ENCODE measurements around the gene RBM20.
A peak's percentile ranks its signal among the peaks of the same experiment; 100 is the strongest.

The RBM20 gene

DNA sequence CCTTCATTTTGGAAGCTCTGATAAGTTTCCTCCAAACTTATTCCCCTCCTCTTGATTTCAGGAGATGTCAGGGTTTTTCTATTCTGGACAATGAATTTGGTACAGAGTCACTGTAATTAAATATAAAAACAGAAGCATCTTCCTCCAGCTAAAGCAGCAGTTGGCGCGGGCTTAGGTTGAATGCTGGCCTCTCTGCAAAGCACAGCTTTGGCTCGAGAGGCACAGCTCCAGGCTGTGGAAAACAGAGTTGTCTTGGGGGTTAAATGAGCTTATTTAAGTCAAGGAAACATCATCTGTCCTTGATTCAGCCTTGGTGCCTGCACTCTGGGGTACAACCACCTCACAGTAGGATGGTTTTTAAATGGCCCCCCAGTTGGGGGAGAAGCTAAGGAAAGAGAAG, 192.6 kb downstream of the RBM20 start:
- no peak for DNase-seq (ENCODE audit: low read depth)

DNA sequence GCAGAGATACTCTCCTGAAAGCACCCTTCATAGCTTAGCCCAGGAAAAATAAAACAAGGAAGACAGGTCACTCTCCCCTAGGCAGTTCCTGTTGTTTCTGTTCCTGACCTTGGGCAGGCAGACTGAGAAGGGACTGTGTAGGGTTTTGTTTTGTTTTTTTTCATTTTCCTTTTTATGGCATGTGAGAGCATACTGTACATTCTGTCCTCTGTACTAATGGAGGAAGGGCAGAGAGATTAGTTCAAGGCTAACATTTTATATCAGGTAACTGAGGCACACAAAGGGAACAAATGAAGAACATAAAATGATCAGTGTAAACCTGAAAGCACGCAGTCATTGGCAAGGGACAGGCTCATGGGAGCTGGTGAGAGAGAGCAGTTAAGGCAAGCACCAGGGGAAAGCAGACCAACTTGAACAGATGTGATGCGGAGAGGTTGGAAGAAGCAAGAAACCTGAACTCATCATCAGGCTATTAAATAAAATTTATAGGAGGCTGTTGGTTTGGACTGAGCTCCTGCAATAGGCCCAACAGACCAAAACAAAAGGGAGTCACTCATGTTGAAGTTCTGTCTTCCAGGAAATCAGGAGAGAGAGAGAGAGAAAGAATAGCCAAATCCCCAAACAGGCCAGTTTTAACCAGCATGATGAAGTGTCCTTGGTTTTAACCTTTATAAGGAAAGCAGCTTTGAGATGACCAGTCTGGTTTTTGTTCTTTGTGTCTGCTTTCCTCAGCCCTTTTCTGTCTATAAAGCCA, 193.5 kb downstream of the RBM20 start:
- no peak for DNase-seq (ENCODE audit: low read depth)

DNA sequence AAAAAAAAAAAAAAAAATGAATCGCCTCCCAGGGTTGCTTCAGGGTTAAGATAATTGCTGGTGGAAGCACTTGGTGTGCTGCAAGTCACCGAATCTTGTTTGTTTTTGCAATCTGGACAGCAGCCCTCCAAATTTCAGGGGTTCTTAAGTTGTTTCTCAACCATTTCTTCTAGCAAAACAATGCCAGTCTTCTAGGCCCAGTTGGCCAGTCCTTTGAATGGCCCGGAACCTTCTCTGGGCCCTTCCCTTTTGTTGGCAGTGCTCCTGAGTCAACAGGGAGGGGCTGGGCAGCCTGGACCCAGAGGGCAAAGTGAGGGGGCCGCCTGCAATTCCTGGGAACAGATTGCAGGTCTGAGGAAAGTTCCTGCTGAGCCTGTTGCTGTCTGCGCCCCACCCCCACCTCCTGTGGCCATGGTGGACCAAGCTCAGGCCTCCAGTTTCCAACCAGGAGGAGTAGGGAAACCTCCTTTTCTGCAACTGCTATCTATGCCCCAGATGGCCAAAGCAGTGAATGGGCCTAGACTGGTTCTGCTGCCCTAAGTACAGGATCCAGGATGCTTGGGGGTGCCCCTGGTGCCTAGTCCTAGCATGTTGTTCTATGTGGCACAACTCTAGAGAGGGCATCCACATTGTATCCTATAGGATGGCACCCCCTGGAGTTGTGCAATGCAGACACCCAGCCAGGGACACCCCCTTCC, 196.2 kb downstream of the RBM20 start:
- no peak for DNase-seq (ENCODE audit: low read depth)

GRCh38 chr10:110840923-110841428, 196.8 kb downstream of the RBM20 start:
- DNase-seq (ENCODE audit: low read depth), result no peak

DNA sequence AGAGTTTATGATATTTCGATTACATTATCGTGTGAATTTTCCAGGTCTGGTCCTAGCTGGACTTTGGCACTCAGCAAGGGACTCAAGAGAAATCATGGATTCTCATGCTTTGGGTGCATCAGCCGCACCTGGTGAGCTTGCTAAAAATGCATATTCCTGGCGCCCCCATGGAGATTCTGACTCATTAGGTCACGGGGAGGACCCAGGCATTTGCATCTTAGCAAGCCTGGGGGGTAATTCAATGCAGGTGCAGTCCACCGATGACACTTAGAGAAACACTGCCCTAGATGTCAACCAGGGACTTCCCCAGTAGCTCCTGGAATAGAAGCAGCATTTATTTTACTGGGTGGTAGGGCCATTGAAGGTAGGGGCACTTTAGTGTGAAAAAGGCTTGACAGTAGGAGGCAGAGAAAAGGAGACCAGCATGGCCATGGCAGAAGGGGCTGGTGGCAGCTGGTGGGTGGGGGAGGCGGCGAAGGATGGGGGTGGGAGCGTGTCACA, 197.7 kb downstream of the RBM20 start:
- no peak for DNase-seq (ENCODE audit: low read depth)

GRCh38 chr10:110842326-110842904, 198.3 kb downstream of the RBM20 start:
- no peak for DNase-seq (ENCODE audit: low read depth)

DNA sequence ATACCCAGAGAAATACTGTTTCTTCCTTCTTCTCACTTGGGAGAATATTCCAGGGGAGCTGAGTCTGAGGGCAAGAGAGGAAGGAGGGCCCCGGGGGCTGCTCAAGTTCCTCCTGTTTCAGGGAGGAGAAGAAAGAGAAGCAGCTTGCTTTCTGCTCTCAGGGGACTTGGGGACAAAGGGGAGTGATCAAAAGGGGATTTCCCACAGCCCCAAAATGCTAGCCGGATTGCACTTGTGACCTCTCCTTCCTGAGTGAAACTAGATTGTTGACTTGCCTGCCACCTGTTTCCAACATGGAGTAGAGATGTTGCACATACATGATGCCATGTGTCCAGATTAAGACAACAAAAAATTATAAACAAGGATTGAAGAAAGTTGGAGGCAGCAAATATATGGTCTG, 198.9 kb downstream of the RBM20 start:
- peak; percentile 23 for DNase-seq (ENCODE audit: low read depth)

GRCh38 chr10:110843796-110844616, 199.9 kb downstream of the RBM20 start:
- no peak for DNase-seq (ENCODE audit: low read depth)

DNA sequence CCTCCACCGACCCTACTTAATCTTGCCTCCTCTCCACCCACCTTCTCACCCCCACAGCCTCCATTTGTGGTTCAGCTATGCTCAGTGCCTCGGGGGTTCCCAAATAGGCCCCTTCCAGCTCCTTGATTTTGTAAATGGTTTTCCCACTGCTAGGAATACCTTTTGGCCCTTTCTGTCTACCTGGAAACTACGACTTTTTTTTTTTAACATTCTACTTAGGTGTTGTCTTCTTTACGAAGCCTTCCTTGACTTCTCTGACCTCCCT, 200.4 kb downstream of the RBM20 start:
- DNase-seq (ENCODE audit: low read depth), result no peak

- DNase-seq (ENCODE audit: low read depth), result no peak
These were observed 201.1 kb downstream of the RBM20 start for GRCh38 chr10:110845192-110845755.

DNA sequence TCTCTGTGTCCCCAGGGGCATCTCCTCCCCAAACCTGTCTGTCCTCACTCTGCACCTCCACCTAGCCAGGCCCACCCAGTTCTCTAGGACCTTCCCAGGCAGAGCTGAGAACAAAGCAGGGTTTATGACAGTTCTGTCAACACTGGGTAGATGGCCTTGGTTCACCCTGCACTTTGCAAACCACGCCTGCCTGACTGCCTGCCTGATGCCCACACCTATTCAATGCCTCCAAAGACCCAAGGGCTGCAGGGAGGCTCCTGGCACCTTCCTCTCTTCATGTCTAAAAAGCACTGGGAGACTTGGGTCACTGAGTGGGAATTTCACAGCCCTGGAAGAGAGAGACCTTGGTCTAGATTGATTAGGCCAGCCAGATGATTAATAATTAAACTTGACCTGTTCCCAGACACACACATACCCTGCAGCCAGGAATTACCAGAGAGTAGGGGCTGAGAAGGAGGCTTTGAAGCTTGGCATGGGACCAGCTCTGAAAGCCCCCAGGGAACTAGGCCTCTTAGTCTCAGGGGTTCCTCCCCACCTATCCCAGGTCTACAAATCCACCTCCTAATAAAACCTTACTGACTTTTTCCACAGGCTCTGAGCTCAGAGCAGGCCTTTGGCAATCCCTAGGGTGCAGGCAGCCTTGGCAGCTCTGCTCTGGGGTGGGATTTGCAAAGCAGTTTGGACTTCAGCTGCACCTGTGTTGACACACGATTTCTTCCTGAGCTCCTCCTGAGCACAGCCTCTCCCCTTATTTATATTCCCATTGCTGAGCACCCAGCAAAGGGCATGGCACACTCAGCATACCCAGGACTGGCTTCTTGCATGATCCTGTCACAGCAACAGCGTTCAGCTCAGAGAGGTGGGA, 201.9 kb downstream of the RBM20 start:
- no peak for DNase-seq (ENCODE audit: low read depth)

DNA sequence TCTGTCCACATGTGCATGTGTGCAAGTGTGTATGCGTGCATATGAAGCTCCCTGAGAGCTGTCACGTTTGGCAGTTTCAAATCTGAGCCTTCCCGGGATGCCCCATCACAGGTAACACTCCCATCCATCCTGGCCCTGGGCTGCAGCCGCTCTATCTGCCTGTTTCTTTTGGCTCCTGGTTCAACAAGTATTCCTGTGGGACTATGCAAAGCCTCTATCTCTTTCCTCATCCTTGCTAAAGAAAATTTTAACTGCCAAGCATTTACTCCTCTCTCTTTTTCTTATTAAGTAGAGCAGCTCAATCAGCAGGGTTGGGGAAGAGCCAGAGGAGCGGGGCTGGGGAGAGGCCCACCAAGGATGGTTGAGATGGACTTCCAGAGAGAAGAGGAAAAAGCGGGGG, 203.2 kb downstream of the RBM20 start:
- no peak for DNase-seq (ENCODE audit: low read depth)

- DNase-seq (ENCODE audit: low read depth), result no peak
These were observed 204.0 kb downstream of the RBM20 start for GRCh38 chr10:110848106-110848505.

DNA sequence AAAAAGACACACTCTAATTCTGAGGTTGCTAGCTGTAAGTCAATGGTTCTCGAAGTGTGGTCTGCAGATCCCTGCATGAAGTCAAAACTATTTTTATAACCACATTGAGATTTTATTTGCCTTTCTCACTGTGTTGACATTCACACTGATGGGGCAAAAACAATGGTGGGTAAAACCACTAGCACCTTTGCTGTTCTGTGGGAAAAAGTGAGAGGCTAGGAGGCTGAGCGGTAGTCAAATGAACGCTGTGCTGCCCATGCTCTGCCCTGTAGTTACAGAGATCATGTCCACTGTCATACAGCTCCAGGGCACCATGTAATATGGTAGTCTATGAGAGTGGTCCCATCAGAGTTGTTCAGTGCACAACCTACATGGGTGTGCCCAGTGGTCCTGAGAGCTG, 206.0 kb downstream of the RBM20 start:
- no peak for DNase-seq (ENCODE audit: low read depth)

GRCh38 chr10:110851020-110851612, 207.0 kb downstream of the RBM20 start:
- no peak for DNase-seq (ENCODE audit: low read depth)

DNA sequence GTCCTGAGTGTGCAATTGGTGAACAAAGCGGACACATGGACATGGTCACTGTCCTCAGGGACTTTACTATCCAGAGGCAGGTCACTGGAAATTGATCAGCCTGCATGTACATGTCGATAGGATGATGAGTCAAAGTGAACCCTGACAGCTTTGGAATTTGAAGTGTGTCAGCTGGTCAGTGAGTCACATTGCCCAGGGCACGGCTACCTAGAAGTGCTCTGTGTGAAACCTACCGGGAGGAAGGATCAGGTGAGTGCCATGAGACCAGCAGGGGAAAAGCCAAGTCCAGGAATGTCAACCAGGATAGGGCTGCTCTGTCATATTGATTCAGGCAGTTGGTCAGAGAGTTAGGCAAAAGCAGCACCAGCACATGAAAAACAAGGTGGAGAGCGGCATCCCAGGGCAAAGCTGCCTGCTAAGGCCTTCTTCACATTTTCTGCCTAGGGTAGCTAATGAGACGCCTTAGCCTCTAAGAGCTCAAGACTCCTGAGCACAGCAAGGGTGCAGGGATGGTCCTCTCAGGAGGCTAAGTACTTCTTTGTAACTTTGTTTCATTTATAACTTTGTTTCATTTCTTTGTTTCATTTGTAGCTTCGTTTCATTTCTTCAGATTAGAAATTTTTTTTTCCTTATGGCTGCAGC, 208.2 kb downstream of the RBM20 start:
- DNase-seq (ENCODE audit: low read depth), result no peak

DNA sequence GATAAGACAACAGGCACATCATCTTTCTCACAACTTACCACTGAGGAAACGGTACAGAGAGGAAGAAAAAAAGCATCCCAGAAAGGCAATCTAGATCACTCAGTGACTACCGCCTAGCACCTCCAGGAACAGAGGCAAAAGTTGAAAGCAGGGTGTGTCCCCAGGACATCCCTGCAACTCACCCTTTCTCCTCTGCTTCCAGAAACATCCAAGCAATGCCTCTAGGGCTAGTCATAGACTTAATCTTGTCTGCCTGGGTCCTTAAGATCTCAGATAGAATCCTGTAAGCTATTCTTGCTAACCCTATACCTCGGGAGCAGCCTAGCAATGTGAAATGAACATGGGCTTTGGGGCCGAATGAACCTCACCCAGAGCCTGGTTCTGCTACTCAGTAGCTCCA, 208.8 kb downstream of the RBM20 start:
- DNase-seq (ENCODE audit: low read depth), result no peak

DNA sequence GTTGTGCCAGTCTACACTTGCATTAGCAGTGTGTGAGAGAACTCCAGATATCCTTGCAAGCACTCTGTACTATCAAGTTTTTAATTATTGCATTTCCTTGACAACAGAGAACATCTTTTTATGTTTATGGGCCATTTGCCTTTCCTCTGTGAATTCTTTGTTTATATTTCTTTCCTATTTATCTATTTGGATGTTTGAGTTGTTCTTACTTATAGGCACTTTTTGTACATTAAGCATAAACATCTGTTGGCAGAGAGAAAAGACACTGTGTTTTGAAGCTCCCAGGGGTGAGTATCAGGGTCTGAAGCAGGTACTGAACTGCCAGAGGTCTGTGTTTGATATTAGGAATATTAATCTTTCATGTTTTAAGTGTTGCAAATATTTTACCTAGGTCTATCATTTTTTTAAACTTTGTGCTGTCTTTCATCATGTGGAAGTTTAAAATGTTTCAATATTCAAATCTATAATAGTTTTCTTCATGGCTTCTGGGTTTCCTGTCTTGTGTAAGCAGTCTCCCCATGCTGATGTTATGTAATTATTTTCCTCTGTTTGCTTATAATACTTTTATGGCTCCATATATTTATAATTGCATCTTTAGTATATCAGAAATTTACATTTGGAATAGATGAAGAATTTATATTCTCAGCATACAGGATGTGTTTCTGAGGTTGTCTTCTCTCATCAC, 209.9 kb downstream of the RBM20 start:
- no peak for DNase-seq (ENCODE audit: low read depth)
